BLaER1 (cell line): ENCODE measurements around the gene ALS2CL.

Experiments
- H3K27ac ChIP-seq: shearing (Covaris generic); formaldehyde crosslinking; 2 replicates; pipeline ENCODE4 v1.8.1; 2022
- H3K27me3 ChIP-seq: shearing (Covaris generic); formaldehyde crosslinking; 2 replicates; pipeline ENCODE4 v1.8.1; 2022
- H3K36me3 ChIP-seq: shearing (Covaris generic); formaldehyde crosslinking; 2 replicates; pipeline ENCODE4 v1.8.1; 2022
- H3K4me1 ChIP-seq: shearing (Covaris generic); formaldehyde crosslinking; 2 replicates; pipeline ENCODE4 v1.8.1; 2022
- H3K4me2 ChIP-seq: shearing (Covaris generic); formaldehyde crosslinking; 2 replicates; pipeline ENCODE4 v1.8.1; 2022
- H3K4me3 ChIP-seq: shearing (Covaris generic); formaldehyde crosslinking; 2 replicates; pipeline ENCODE4 v1.8.1; 2022
- H3K9ac ChIP-seq: shearing (Covaris generic); formaldehyde crosslinking; 2 replicates; pipeline ENCODE4 v1.8.1; 2022
- H3K9me3 ChIP-seq: shearing (Covaris generic); formaldehyde crosslinking; 2 replicates; pipeline ENCODE4 v1.8.1; 2022
- H4K20me1 ChIP-seq: shearing (Covaris generic); formaldehyde crosslinking; 2 replicates; pipeline ENCODE4 v1.8.1; 2022
- Cebpa-rat ChIP-seq: shearing (Covaris generic); IDR thresholded peaks from 2 replicates; pipeline ENCODE4 v1.8.1; 2022

Gene ALS2CL

GRCh38 chr3:46619845-46620778 lies 73.4 kb downstream of the ALS2CL start:
- Histone ChIP-seq H3K9me3 (no peaks in the 10 kb centered on the region), H3K4me2 (no peak overlapping the region), H4K20me1 (no peaks in the 10 kb centered on the region), H3K27me3 (no peaks in the 10 kb centered on the region), H3K27ac (no peak overlapping the region), H3K36me3 (no peaks in the 10 kb centered on the region), H3K4me1 (no peaks in the 10 kb centered on the region), H3K9ac (no peak overlapping the region), H3K4me3 (no peak overlapping the region)
- TF ChIP-seq Cebpa-rat: no peak
